HepG2 (cell line): ENCODE data around the gene INHBA. TPM values are rescaled to one million over a fixed set of nuclear protein-coding genes. Genes with fewer than 3 reads are reported as not detected.

Source experiments
- ATAC-seq: fragments of 200-7000 bp; cut with Tn5 transposase; 3 replicates; pipeline ENCODE4 v1.9.1; 2020; ENCODE audit warnings: mild to moderate bottlenecking, moderate library complexity
- BruUV-seq: library from RNA; stranded (reverse); fragments of 400-500 nt; replicated peaks from 2 replicates; lab custom pipeline; 2021; lab: Mats Ljungman, UMichigan
- CTCF ChIA-PET: fragments of 300-600 bp; formaldehyde crosslinking; extraction: SDS; loops from one replicate; lab custom pipeline; 2021; ENCODE audit warnings: low total read pairs, inconsistent platforms, low intra/inter-chr PET ratio; lab: Yijun Ruan, JAX
- POLR2A ChIA-PET: fragments of 350-600 bp; sonication (Branson Sonifier 250); formaldehyde crosslinking; loops from one replicate; lab custom pipeline; 2020; ENCODE audit warnings: antibody characterized with exemption, inconsistent platforms; lab: Yijun Ruan, JAX
- DNase-seq: peaks from one replicate; pipeline ENCODE4 v3.0.0-alpha.2; 2015; ENCODE audit warnings: low spot score
- FAIRE-seq: peaks from 3 replicates; lab custom pipeline; 2011; peaks lifted over from hg19 to GRCh38; lab: Jason Lieb, UNC
- H2AFZ ChIP-seq: one replicate; pipeline ENCODE4 v1.6.1; 2011; ENCODE audit warnings: low read length, inconsistent platforms
- H3K27ac ChIP-seq: fragments of 300-600 bp; 3 replicates; pipeline ENCODE4 v1.8.0; 2011; ENCODE audit warnings: mixed run types, mild to moderate bottlenecking, mixed read lengths, low read length, inconsistent platforms; ENCODE audit not compliant: insufficient read depth; ENCODE audit errors: extremely low read length
- H3K27me3 ChIP-seq, 2 experiments: fragments of 200-600 bp in 1 of 2; 2 replicates in 1 of 2; 3 replicates in 1 of 2; pipeline versions ENCODE4 v1.6.0 to v1.8.0; 2011; ENCODE audit warnings: low read length in 2 of 2, mild to moderate bottlenecking in 2 of 2, moderate library complexity in 2 of 2, inconsistent platforms in 1 of 2; ENCODE audit not compliant: insufficient read depth in 2 of 2, control insufficient read depth in 1 of 2
- H3K36me3 ChIP-seq, 2 experiments: fragments of 200-600 bp in 1 of 2; replicated peaks in 1 of 2; 2 replicates in 1 of 2; 3 replicates in 1 of 2; pipeline versions ENCODE4 v1.5.1 to v1.8.0; 2011; ENCODE audit warnings: low read length in 2 of 2, inconsistent platforms in 1 of 2; ENCODE audit not compliant: insufficient read depth in 2 of 2, control insufficient read depth in 1 of 2
- H3K4me1 ChIP-seq: 2 replicates; pipeline ENCODE4 v1.5.1; 2012; ENCODE audit warnings: low read length, inconsistent platforms; ENCODE audit not compliant: insufficient read depth
- H3K4me2 ChIP-seq: 2 replicates; pipeline ENCODE4 v1.6.0; 2011; ENCODE audit warnings: low read depth, low read length, inconsistent platforms
- H3K4me3 ChIP-seq, 3 experiments: fragments of 200-600 bp in 1 of 3; sonication (generic), shearing (Covaris generic) in 1 of 3; replicated peaks in 1 of 3; 2 replicates each; pipeline ENCODE4 v1.5.1; 2011 to 2016; ENCODE audit warnings: low read length in 3 of 3, inconsistent platforms in 2 of 3, low read depth in 2 of 3, mild to moderate bottlenecking in 2 of 3, control low read depth in 1 of 3, mixed read lengths in 1 of 3; ENCODE audit not compliant: insufficient read depth in 1 of 3
- H3K79me2 ChIP-seq: one replicate; pipeline ENCODE4 v1.6.1; 2011; ENCODE audit warnings: low read length, inconsistent platforms; ENCODE audit not compliant: insufficient read depth
- H3K9ac ChIP-seq: 2 replicates; pipeline ENCODE4 v1.6.0; 2011; ENCODE audit warnings: mild to moderate bottlenecking, low read depth, low read length, inconsistent platforms; ENCODE audit not compliant: insufficient read depth
- H3K9me3 ChIP-seq: 2 replicates; pipeline ENCODE4 v1.5.1; 2012; ENCODE audit warnings: mild to moderate bottlenecking, low read length
- H4K20me1 ChIP-seq: 2 replicates; pipeline ENCODE4 v1.6.0; 2011; ENCODE audit warnings: inconsistent platforms, mild to moderate bottlenecking, low read length, moderate library complexity; ENCODE audit not compliant: insufficient read depth
- CHD2 ChIP-seq: IDR thresholded peaks from 2 replicates; pipeline ENCODE4 v1.6.1; 2011; ENCODE audit warnings: low read depth, low read length, improper control_type of control experiment
- HES4 ChIP-seq: sonication (generic); formaldehyde crosslinking; IDR thresholded peaks from 2 replicates; pipeline ENCODE4 v1.9.0; 2021; ENCODE audit warnings: mild to moderate bottlenecking, missing genetic modification reagents, borderline replicate concordance
- HMGA1 ChIP-seq: sonication (generic); formaldehyde crosslinking; conservative IDR thresholded peaks from 2 replicates; pipeline ENCODE4 v1.4.0; 2020; ENCODE audit warnings: missing genetic modification reagents
- HMGXB4 ChIP-seq, 2 experiments: sonication (generic) in 1 of 2; formaldehyde crosslinking in 1 of 2; IDR thresholded peaks; 2 replicates each; pipeline versions ENCODE4 v1.4.0 to v1.6.1; 2018 to 2020; ENCODE audit warnings: missing genetic modification reagents in 2 of 2, borderline replicate concordance in 1 of 2, low read depth in 1 of 2, mild to moderate bottlenecking in 1 of 2, missing biosample characterization in 1 of 2
- NR0B2 ChIP-seq: sonication (generic); formaldehyde crosslinking; IDR thresholded peaks from 2 replicates; pipeline ENCODE4 v1.4.0; 2020; ENCODE audit warnings: mild to moderate bottlenecking, missing genetic modification reagents
- STAT5B ChIP-seq: sonication (generic); formaldehyde crosslinking; IDR thresholded peaks from 2 replicates; pipeline ENCODE4 v1.4.0; 2020; ENCODE audit warnings: missing genetic modification reagents
- TERF1 ChIP-seq: sonication (generic); formaldehyde crosslinking; IDR thresholded peaks from 2 replicates; pipeline ENCODE4 v1.8.0; 2022; ENCODE audit warnings: mild to moderate bottlenecking, missing genetic modification reagents, moderate library complexity
- ZNF101 ChIP-seq: sonication (generic); formaldehyde crosslinking; IDR thresholded peaks from 2 replicates; pipeline ENCODE4 v1.4.0; 2020; ENCODE audit warnings: mild to moderate bottlenecking, low read depth, missing genetic modification reagents, borderline replicate concordance
- ZNF703 ChIP-seq: sonication (generic); formaldehyde crosslinking; IDR thresholded peaks from 2 replicates; pipeline ENCODE4 v1.5.1; 2020; ENCODE audit warnings: missing genetic modification reagents, mild to moderate bottlenecking, moderate library complexity, borderline replicate concordance
- in situ Hi-C: cut with HindIII; loops from 2 replicates; pipeline ENCODE4 v1.10.0; 2017; ENCODE audit warnings: low pct_unique_long_range_greater_than_20kb; ENCODE audit not compliant: extremely low pct_ligation_motif_present
- intact Hi-C: fragments of 100-400 bp; cut with micrococcal nuclease; formaldehyde crosslinking; loops from one replicate; pipeline ENCODE4 v1.10.0; 2022; ENCODE audit not compliant: unreplicated experiment
- polyA plus RNA-seq, 8 experiments: library from polyadenylated mRNA; depleted of rRNA in 3 of 8; stranded (reverse) in 7 of 8; unstranded in 1 of 8; fragments of >200 nt; fragmentation: Illumina TruSeq in 4 of 8; extraction: Trizol in 4 of 8; gene quantifications; 2 replicates each; pipeline versions ENCODE4 v1.2.1 to v1.2.3, GENCODE V29; 2011 to 2016; ENCODE audit warnings: low read depth in 4 of 8, missing spikeins in 1 of 8, mixed read lengths in 1 of 8; ENCODE audit not compliant: insufficient read depth in 1 of 8
- total RNA-seq, 5 experiments: library from RNA; depleted of rRNA; stranded (reverse); fragments of >200 nt; fragmentation: Illumina TruSeq; extraction: Trizol; gene quantifications; 2 replicates each; pipeline ENCODE4 v1.2.3, GENCODE V29; 2016; ENCODE audit warnings: low read depth in 1 of 5

The INHBA gene
- total and polyA plus RNA-seq, 2 of the 13 experiments (the other 11 are each of a cell fraction or from before 2014, with no cell fraction given) = not detected

DNA sequence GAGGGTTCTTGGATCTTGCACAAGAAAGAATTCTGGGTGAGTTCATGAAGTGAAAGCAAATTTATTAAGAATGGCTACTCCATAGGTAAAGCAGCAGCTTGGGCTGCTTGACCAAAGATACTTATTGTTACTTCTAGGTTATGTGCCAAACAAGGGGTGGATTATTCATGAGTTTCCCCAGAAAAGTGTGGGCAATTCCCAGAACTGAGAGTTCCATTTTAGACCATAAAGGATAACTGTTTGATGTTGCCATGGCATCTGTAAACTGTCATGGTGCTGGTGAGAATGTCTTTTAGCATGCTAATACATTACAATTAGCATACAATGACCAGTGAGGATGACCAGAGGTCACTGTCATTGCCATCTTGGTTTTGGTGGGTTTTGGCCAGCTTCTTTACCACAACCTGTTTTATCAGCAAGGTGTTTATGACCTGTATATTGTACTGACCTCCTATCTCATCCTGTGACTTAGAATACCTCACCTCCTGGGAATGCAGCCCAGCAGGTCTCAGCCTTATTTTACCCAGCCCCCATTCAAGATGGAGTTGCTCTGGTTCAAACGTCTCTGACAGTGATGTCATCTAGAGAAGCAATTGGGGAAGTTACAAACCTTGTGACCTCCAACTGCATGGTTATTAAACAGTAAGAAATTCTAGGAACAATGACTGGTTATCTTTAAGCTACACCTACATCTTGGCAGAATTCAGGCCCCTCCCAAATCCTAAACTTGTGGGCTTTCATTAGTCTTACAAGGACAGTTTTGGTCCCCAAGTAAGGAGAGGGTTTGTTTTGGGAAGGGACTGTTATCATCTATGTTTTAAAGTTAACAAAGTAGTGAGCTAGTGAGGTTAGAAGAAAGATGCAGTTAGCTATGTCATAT, 48.0 kb upstream of the INHBA start (continued):
- TF ChIP-seq HES4 (CRISPR knock-in tag) = no peak

- POLR2A ChIA-PET = no interaction called here
- DNase-seq (no peak), FAIRE-seq (no peak), ATAC-seq (no peak)
- no TSS peak for BruUV-seq
- H4K20me1 ChIP-seq = no peaks in the 10 kb centered on the region
- H3K27me3 ChIP-seq = no peaks in the 10 kb centered on the region
- no peak overlapping the region for H3K27ac ChIP-seq
- H3K79me2 ChIP-seq = no peaks in the 10 kb centered on the region
- CTCF ChIA-PET = no interaction called here
- H3K36me3 ChIP-seq = no peaks in the 10 kb centered on the region
- no peak overlapping the region for H3K4me3 ChIP-seq
- H2AFZ ChIP-seq = no peak overlapping the region
- no peak overlapping the region for H3K9ac ChIP-seq
- H3K9me3 ChIP-seq = peaks cover 87% of the 10 kb centered on the region
- intact Hi-C loops = no loop called here
- H3K4me1 ChIP-seq = no peaks in the 10 kb centered on the region
- in situ Hi-C loops = no loop called here
- TF ChIP-seq ZNF703 (CRISPR knock-in tag) = no peak
- TF ChIP-seq STAT5B (CRISPR knock-in tag) = no peak
- no peak overlapping the region for H3K4me2 ChIP-seq
Observed at GRCh38 chr7:41747961-41748360, 45.1 kb upstream of the INHBA start.

- H3K27me3 ChIP-seq = no peaks in the 10 kb centered on the region
- H3K9ac ChIP-seq = no peak overlapping the region
- no peaks in the 10 kb centered on the region for H3K4me1 ChIP-seq
- DNase-seq (no peak), FAIRE-seq (no peak), ATAC-seq (no peak)
- H3K79me2 ChIP-seq = no peaks in the 10 kb centered on the region
- no peak overlapping the region for H2AFZ ChIP-seq
- POLR2A ChIA-PET = no interaction called here
- no peaks in the 10 kb centered on the region for H3K36me3 ChIP-seq
- no peak overlapping the region for H3K4me3 ChIP-seq
- H3K27ac ChIP-seq = no peak overlapping the region
- CTCF ChIA-PET = no interaction called here
- in situ Hi-C loops = no loop called here
- no peak overlapping the region for H3K4me2 ChIP-seq
- no peaks in the 10 kb centered on the region for H4K20me1 ChIP-seq
- intact Hi-C loops = no loop called here
- BruUV-seq = no TSS peak
- H3K9me3 ChIP-seq = peaks cover 86% of the 10 kb centered on the region
- TF ChIP-seq HMGA1 (CRISPR knock-in tag) = no peak
- TF ChIP-seq NR0B2 = no peak
- no peak for TF ChIP-seq CHD2
- TF ChIP-seq TERF1 (CRISPR knock-in tag) = no peak
- no peak for TF ChIP-seq HMGXB4 (CRISPR knock-in tag; IDR thresholded peaks at IDR 0.05; ENCODE audit: borderline replicate concordance in 1 of 2, low read depth in 1 of 2)
- no peak for TF ChIP-seq ZNF101 (CRISPR knock-in tag)
Observed at GRCh38 chr7:41745451-41745850, 42.6 kb upstream of the INHBA start.
